HPDE6-E6E7 (cell line): Measurements from ENCODE around the gene TTBK1.

Source experiments
- DNase-seq: peaks from one replicate; pipeline ENCODE4 v3.0.0; 2011; ENCODE audit warnings: missing footprints; ENCODE audit errors: extremely low spot score

TTBK1 gene

GRCh38 chr6:43242908-43243663 is at the start of gene TTBK1:
TTBK1 (plus strand) TSS chr6:43243481; CDS start chr6:43246661, 3,180 bp downstream.
- DNase-seq = no peak

DNA sequence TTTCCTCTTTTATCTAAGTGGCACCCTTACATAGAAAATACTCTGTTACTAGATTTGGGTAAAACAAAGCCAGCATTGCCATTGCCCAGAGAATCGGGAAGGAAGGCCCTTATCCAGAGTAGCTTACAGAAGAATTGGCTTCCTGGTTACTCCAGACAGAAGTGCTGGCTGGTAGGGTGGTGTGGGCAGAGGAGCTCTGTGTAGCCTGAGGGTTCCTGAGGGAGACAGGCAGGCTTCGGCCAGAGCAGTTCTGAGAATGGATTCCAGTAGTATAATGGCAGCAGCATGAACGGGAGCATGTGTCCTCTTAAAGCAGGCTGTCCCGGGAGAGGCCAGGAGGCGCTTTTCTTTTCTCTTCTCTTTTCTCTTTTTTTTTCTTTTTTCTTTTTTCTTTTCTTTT is 49.4 kb upstream of the TTBK1 start:
- no peak for DNase-seq

- no peak for DNase-seq
Measured at GRCh38 chr6:43196337-43196736, 46.9 kb upstream of the TTBK1 start.

- no peak for DNase-seq
Measured at GRCh38 chr6:43199912-43200311, 43.4 kb upstream of the TTBK1 start.

DNA sequence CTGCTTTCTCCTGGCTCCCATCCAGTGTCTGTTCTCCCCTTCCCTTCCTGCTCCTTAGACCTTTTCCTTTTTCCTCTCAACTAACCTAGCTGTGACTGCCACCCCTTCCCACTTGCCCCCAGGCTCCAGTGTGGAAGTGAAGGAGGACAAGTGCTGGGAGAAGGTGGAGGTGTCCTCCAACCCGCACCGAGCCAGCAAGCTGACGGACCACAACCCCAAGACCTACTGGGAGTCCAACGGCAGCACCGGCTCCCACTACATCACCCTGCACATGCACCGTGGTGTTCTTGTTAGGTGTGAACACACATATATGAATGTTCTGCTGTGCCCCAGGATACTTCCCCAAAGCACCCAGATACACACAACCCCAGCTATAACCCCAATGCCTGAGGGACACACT is 42.7 kb upstream of the TTBK1 start:
- no peak for DNase-seq

DNA sequence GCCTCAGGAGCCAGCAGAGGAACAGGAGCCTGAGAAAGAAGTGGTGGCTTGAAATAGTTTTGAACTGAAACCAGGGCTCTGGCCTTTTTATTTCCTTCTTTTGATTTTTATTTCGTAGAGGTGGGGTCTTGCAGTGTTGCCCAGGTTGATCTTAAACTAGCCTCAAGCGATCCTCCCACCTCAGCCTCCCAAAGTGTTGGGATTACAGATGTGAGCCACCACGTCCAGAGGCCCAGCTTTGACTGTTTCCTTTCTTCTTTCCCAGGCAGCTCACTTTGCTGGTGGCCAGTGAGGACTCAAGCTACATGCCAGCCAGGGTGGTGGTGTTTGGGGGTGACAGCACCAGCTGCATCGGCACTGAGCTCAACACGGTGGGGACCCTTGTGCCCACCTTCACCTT is 40.8 kb upstream of the TTBK1 start:
- DNase-seq = no peak

DNA sequence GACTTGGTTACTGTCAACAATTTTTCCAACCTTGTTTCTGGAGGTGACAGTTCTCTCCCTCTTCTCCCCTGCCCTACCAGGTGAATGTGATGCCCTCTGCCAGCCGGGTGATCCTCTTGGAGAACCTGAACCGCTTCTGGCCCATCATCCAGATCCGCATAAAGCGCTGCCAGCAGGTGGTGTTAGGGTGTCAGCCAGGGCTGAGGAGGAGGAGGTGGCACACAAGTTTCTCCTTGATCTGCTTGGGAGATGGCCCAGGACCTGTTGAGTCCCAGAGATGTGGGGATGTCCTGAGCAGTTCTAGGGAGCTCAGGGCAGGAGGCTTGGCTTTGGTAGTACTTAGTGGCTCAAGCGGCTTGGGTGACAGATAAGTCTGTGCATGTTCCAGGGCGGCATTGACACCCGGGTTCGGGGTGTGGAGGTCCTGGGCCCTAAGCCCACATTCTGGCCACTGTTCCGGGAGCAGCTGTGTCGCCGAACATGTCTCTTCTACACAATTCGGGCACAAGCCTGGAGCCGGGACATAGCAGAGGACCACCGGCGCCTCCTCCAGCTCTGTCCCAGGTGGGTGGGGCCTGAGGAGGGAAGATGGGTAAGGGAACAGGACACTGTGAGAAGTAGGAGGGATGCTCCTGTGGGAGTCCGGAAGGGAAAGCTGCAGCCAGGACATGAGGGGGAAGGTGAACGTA is 40.1 kb upstream of the TTBK1 start:
- no peak for DNase-seq

DNA sequence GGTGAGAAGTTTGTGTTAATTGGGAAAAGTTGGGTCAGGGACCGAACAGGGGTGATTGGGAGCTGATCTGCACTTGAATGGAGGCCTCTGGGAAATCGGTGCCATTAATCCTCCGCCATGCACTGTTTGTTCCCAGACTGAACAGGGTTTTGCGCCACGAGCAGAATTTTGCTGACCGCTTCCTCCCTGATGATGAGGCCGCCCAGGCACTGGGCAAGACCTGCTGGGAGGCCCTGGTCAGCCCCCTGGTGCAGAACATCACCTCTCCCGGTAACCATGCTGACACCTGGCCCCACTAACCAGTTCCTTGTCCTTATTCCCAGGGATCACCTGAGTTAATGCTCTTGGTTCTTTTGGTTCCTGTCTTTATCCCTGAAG is 39.6 kb upstream of the TTBK1 start:
- no peak for DNase-seq

DNA sequence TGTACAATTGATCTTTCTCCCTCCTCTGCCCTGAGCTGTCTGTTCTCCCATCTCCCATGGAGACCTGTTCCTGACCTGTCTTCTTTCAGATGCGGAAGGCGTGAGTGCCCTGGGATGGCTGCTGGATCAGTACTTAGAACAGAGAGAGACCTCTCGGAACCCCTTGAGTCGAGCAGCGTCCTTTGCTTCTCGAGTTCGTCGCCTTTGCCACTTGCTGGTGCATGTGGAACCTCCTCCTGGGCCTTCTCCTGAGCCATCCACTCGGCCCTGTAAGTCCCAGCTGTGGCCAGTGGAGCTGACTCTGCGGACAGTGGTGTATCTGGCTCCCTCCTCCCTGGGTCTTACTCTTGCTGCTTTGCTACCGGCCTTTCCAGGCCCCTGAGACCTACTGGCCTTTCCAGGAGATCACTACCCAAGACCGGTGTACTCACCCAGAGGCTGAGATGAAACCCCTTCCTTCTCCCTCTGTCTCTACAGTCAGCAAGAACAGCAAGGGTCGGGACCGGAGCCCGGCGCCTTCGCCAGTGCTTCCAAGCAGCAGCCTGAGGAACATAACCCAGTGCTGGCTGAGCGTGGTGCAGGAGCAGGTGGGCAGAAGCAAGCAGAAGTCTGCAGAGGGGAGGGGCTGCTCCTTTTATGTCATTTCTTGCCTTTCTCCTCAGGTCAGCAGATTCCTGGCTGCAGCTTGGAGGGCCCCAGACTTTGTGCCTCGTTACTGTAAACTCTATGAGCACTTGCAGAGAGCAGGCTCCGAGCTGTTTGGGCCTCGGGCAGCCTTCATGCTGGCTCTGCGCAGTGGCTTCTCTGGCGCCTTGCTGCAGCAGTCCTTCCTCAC is 38.8 kb upstream of the TTBK1 start:
- no peak for DNase-seq

DNA sequence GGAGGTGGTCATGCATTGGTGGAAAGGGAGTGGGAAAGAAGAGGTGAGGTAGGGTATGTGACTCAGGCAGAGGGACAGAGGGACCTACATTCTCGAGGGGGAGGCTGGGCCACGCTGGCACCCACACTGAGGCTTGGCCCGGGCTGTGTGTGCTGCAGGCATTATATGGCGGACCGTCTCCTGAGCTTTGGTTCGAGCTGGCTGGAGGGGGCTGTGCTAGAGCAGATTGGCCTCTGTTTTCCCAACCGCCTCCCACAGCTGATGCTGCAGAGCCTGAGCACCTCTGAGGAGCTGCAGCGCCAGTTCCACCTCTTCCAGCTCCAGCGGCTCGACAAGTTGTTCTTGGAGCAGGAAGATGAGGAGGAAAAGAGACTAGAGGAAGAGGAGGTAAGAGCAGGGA is 37.4 kb upstream of the TTBK1 start:
- DNase-seq = no peak

DNA sequence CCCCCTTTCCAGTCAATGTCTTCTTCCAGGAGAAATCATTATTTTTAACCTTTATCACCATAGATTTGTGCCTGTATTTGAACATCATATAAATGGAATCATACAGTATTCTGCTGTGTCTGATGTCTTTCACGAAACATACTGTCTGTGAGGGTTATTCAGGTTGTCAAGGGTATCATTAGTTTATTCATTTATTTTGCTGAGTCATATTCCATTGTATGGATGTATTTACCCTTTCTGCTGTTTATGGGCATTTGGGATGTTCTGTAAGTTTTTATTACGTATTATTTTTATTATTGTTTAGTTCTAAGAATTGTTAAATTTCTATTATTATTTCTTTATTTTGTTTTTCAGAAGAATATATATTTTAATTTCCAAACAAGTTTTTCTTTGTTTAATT is 36.0 kb upstream of the TTBK1 start:
- DNase-seq = no peak

DNA sequence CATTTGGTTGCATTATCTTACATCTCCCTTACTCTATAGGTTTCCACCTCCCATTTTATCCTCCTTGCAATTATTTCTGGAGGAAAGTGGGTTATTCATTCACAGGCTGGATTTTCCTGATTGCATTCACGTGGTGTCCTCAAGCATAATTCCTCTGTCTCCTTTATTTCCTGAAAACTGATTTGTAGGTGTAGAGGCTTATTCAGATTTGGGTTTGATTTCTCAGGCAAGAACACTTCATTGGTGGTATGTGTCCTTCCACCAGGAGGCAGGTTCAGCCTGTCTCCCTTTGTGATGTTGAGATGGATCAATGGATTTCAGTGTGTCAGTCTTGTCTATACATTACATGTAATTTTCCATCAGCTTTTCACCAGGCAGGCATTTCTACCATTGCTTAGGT is 31.3 kb upstream of the TTBK1 start:
- no peak for DNase-seq

DNA sequence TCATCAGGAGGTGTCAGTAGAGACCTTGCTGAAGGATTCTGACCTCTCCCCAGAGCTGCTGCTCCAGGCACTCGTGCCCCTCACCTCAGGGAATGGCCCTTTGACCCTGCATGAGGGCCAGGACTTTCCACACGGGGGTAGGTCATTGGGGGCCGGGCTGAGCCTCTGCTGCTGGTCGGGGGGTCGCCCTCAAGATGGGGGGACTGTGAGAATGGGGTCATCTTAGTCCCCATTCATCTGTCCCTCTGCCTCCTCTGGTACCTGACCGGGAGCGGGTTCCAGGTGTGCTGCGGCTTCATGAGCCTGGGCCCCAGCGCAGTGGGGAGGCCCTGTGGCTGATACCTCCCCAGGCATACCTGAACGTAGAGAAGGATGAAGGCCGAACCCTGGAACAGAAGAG is 29.9 kb upstream of the TTBK1 start:
- DNase-seq = no peak

GRCh38 chr6:43215066-43215465 is 28.2 kb upstream of the TTBK1 start:
- DNase-seq = no peak

DNA sequence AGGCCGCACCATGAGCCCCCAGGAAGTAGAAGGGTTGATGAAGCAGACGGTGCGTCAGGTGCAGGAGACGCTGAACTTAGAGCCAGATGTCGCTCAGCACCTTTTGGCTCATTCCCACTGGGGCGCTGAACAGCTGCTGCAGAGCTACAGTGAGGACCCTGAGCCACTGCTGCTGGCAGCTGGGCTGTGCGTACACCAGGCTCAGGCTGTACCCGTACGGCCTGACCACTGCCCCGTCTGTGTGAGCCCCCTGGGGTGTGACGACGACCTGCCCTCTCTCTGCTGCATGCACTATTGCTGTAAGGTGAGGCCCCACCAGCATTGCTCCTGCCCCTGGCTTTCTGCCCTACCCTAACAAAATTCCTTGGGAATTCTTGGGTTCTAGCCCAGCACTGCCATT is 27.1 kb upstream of the TTBK1 start:
- DNase-seq = no peak

GRCh38 chr6:43217351-43217750 is 25.9 kb upstream of the TTBK1 start:
- no peak for DNase-seq

DNA sequence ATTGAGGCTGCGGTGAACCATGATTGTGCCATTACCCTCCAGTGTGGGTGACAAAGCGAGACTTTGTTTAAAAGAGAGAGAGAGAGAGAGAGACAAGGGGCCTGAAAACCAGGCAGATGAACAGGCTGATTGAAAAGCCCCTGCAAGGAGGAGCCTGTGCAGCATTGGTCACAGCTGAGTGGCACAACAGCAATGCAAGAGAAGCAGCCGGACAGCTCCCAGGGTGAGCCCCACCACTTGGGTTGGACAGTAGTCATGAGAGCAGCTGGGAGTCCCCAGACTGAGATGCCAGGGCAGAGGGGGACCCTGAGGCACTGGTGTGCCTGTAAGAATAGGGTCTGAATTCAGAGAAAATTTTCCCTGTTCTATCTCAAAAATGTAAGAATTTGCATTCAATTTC is 24.2 kb upstream of the TTBK1 start:
- DNase-seq = no peak

GRCh38 chr6:43219814-43220213 is 23.5 kb upstream of the TTBK1 start:
- DNase-seq = no peak

DNA sequence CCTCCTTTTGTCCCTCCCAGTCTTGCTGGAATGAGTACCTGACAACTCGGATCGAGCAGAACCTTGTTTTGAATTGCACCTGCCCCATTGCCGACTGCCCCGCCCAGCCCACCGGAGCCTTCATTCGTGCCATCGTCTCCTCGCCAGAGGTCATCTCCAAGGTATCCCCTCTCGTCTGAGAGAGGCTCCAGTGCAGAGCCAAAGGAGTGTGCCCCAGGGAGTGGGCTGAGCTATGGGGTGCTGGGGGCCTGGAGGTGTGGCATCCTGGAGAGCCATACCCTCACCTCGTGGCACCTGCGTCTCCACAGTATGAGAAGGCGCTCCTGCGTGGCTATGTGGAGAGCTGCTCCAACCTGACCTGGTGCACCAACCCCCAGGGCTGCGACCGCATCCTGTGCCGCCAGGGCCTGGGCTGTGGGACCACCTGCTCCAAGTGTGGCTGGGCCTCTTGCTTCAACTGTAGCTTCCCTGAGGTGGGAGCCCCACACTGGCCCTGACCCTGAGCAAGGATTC is 22.8 kb upstream of the TTBK1 start:
- no peak for DNase-seq

DNA sequence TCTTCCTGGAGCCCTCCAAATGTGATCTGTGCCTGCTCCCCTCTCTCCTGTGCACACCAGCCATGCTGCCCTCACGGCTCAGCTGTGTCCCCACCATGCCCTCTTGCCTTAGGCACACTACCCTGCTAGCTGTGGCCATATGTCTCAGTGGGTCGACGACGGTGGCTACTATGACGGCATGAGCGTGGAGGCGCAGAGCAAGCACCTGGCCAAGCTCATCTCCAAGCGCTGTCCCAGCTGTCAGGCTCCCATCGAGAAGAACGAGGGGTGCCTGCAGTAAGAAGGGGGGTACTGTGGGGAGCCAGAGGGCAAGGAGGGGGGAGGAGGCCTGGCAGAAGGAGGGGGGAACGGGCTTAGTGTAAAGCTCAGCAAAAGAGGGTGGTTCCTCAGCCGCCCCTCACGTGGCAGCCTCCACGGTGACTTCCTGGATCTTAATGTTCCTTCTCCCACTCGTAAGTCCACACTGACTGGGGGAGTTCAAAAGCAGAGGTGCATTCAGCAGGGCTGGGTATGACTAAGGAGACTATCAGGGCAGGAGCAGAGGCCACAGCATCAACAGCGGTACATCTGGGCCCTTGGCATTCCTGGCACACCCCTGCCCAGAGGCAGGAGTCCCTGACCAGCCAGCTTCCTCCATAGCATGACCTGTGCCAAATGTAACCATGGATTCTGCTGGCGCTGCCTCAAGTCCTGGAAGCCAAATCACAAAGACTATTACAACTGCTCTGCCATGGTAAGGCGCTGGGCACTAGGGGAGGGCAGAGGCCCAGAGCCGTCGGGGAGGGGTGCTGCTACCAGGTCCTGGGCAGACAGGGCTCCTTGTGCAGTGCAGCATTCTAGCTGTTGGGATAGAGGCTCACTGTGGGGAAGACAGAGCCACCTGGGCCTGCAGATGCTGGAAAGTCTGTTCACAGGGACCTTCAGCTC is 22.0 kb upstream of the TTBK1 start:
- no peak for DNase-seq

GRCh38 chr6:43222418-43223059 is 20.7 kb upstream of the TTBK1 start:
- no peak for DNase-seq
